Psoas muscle (tissue), 8 donors: ENCODE data around the gene AOC2. TPM values are rescaled to one million over a fixed set of nuclear protein-coding genes. Genes with fewer than 3 reads are reported as not detected.

Experiments used
- ATAC-seq, 4 donors: fragments of 200-7000 bp; cut with Tn5 transposase; one replicate each; pipeline ENCODE4 v1.9.1; 2020; ENCODE audit warnings: moderate library complexity in 3 of 4, mild to moderate bottlenecking in 2 of 4
- DNase-seq, 2 donors: peaks; one replicate each; pipeline ENCODE4 v3.0.0-alpha.2; 2020
- H3K27ac ChIP-seq: fragments of 200-600 bp; one replicate; pipeline ENCODE4 v1.8.0; 2022
- H3K27me3 ChIP-seq, 3 donors: fragments of 200-600 bp in 1 of 3; one replicate each; pipeline versions ENCODE4 v1.6.1 to v1.8.0; 2013 to 2022; ENCODE audit warnings: low read length in 2 of 3, mild to moderate bottlenecking in 2 of 3, moderate library complexity in 1 of 3; ENCODE audit not compliant: insufficient read depth in 3 of 3
- H3K36me3 ChIP-seq, 2 donors: fragments of 200-600 bp in 1 of 2; one replicate each; pipeline versions ENCODE4 v1.6.1 to v1.8.0; 2013 to 2022; ENCODE audit warnings: low read depth in 1 of 2, mild to moderate bottlenecking in 1 of 2, moderate library complexity in 1 of 2; ENCODE audit not compliant: insufficient read depth in 1 of 2
- H3K4me1 ChIP-seq: fragments of 200-600 bp; one replicate; pipeline ENCODE4 v1.8.0; 2022
- H3K4me3 ChIP-seq: fragments of 200-600 bp; one replicate; pipeline ENCODE4 v1.8.0; 2022; ENCODE audit warnings: mild to moderate bottlenecking
- H3K9me3 ChIP-seq: fragments of 200-600 bp; one replicate; pipeline ENCODE4 v1.8.0; 2022
- CTCF ChIP-seq: fragments of 200-600 bp; IDR thresholded peaks from one replicate; pipeline ENCODE4 v1.8.0; 2022; ENCODE audit warnings: antibody characterized with exemption
- WGBS, 3 donors: extraction: QIAGEN DNeasy Blood & Tissue Kit; methylation state at CpG; one replicate each; pipeline versions ENCODE4 v1.1.6 to v1.1.7; 2013; 5-methylcytosine and 5-hydroxymethylcytosine counted together
- intact Hi-C, 2 donors: fragments of 100-400 bp; cut with DNase I; formaldehyde crosslinking; loops; one replicate each; pipeline versions ENCODE4 v1.11.0 to v1.14.2; 2022
- polyA plus RNA-seq, 3 donors: library from polyadenylated mRNA; stranded (reverse); fragments of 200-250 nt; gene quantifications; one replicate each; pipeline ENCODE4 v1.2.3, GENCODE V29; 2013
- total RNA-seq, 4 donors: library from RNA; stranded (reverse); fragmentation: NEBNext Ultra II Directional in 2 of 4; extraction: Animal tissue kit (Norgen Biotek cat#: 25700) in 2 of 4; gene quantifications; one replicate each; pipeline versions ENCODE4 v1.2.1 to v1.2.4, GENCODE V29; 2021 to 2023
- donor health status: healthy with polysubstance abuse.
- donor health status: DM: no; HTN: no; CAD: no; lungs with moderate emphysema.
- donor health status: Bipolar disorder and iron deficiency.
- donor health status: healthy.
- donor health status: DM: yes; HTN: yes; CAD: no.
- donor health status: DM: no; HTN: no; CAD: no.
- donor health status: DM: no; HTN: no; CAD: no.
- donor health status: DM: yes; HTN: yes; CAD: no.

Gene AOC2
- total and polyA plus RNA-seq, 7 donors = 0.08 to 1.6 (median 0.60) TPM

- intact Hi-C loops = no loop called here
- Histone ChIP-seq H3K27ac (peak overlapping the region; percentile 40), H3K27me3 (peaks cover 0 to 16% (median 0%) of the 10 kb centered on the region in 3 donors), H3K9me3 (no peaks in the 10 kb centered on the region), H3K4me1 (no peaks in the 10 kb centered on the region), H3K36me3 (no peaks in the 10 kb centered on the region), H3K4me3 (peak overlapping the region; percentile 54)
- no peak for ATAC-seq
- DNase-seq = no peak
- 75 to 79% (median 77%) methylated on average over 15 of the region's 15 CpGs for WGBS, 3 donors
- TF ChIP-seq CTCF = no peak
Observed at GRCh38 chr17:42852351-42852750, 8.0 kb downstream of the AOC2 start.

- intact Hi-C loops = no loop called here
- no peaks in the 10 kb centered on the region for H3K9me3 ChIP-seq
- DNase-seq (no peak), ATAC-seq (no peak)
- H3K4me1 ChIP-seq = no peaks in the 10 kb centered on the region
- H3K4me3 ChIP-seq = peak overlapping the region; percentile 54
- H3K27me3 ChIP-seq = peaks cover 0 to 16% (median 0%) of the 10 kb centered on the region in 3 donors
- TF ChIP-seq CTCF = no peak
- H3K36me3 ChIP-seq = no peaks in the 10 kb centered on the region
- WGBS, 3 donors = 46 to 49% (median 46%) methylated on average over 4 of the region's 4 CpGs
- peak overlapping the region; percentile 40 for H3K27ac ChIP-seq
Observed at GRCh38 chr17:42853004-42853403, 8.6 kb downstream of the AOC2 start.

- no peak for TF ChIP-seq CTCF
- Histone ChIP-seq H3K36me3 (no peaks in the 10 kb centered on the region), H3K27me3 (peaks cover 0 to 16% (median 0%) of the 10 kb centered on the region in 3 donors), H3K27ac (no peak overlapping the region), H3K9me3 (no peaks in the 10 kb centered on the region), H3K4me1 (no peaks in the 10 kb centered on the region), H3K4me3 (peak overlapping the region; percentile 54)
- ATAC-seq (no peak), DNase-seq (no peak)
- intact Hi-C loops = no loop called here
- 64 to 71% (median 66%) methylated on average over 5 of the region's 5 CpGs for WGBS, 3 donors
Observed at GRCh38 chr17:42853597-42853967, 9.2 kb downstream of the AOC2 start.

- TF ChIP-seq CTCF = no peak
Observed at GRCh38 chr17:42853968-42854790, 9.8 kb downstream of the AOC2 start.

More at GRCh38 chr17:42853968-42854790, 9.8 kb downstream of the AOC2 start:
- peak overlapping the region; percentile 54 for H3K4me3 ChIP-seq
- H3K4me1 ChIP-seq = no peaks in the 10 kb centered on the region
- ATAC-seq (no peak), DNase-seq (no peak)
- 79 to 85% (median 82%) methylated on average over 15 of the region's 15 CpGs for WGBS, 3 donors
- no peaks in the 10 kb centered on the region for H3K9me3 ChIP-seq
- H3K27ac ChIP-seq = no peak overlapping the region
- no peaks in the 10 kb centered on the region for H3K36me3 ChIP-seq
- intact Hi-C loops = no loop called here
- H3K27me3 ChIP-seq = peaks cover 0 to 16% (median 0%) of the 10 kb centered on the region in 3 donors
